Stimulated activated naive CD4-positive, alpha-beta T cell (primary cell): ENCODE results near the gene LLGL1.
A peak's percentile ranks its signal among the peaks of the same experiment; 100 is the strongest.
"Not testable (repeated sequence)": the region's sequence is repeated elsewhere in the genome, so short reads cannot be mapped to it uniquely, and the experiment has no call there.

Experiments
- DNase-seq, 6 experiments: peaks; one replicate each; lab custom pipeline; 2025; lab: John Stamatoyannopoulos, UW

Gene LLGL1

GRCh38 chr17:18194394-18194793, 31.0 kb upstream of the LLGL1 start:
- no peak for DNase-seq

DNA sequence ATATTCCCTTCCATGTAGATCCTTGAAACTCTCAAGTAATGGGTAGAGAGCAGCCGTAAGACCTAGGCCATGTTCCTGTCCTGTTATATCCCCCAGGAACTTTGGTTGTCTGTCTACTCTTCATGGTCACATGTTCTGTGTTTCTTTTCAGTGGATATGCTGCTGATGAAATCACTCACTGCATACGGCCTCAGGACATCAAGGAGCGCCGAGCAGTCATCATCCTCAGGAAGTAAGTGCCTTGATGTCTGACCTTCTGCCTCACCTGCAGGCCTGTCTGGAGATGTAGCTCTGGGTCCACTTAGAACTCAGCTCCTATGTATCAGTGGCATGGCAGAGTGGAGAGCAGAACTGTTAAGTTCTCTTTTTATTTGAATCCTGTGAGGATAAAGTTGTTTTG, 30.6 kb upstream of the LLGL1 start:
- DNase-seq: no peak

DNA sequence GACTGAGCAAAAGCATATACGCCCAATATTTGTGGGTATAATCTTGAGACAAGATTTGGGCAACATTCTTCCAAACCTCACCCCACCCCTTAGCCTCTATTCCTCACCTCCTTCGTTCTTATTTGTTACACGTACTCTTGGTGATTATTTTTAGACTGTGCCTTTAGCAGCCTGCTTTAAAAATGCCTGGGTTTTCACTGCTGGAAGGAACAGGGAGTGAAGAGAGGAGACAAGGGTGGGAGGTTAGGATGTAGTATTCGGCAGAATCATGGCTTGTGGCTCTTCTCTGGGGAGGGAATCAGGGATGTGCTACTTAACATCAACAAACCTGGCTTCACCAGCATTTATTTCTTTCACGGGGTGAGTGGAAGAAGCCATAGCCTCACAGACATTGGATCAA, 30.2 kb upstream of the LLGL1 start:
- DNase-seq: no peak

DNA sequence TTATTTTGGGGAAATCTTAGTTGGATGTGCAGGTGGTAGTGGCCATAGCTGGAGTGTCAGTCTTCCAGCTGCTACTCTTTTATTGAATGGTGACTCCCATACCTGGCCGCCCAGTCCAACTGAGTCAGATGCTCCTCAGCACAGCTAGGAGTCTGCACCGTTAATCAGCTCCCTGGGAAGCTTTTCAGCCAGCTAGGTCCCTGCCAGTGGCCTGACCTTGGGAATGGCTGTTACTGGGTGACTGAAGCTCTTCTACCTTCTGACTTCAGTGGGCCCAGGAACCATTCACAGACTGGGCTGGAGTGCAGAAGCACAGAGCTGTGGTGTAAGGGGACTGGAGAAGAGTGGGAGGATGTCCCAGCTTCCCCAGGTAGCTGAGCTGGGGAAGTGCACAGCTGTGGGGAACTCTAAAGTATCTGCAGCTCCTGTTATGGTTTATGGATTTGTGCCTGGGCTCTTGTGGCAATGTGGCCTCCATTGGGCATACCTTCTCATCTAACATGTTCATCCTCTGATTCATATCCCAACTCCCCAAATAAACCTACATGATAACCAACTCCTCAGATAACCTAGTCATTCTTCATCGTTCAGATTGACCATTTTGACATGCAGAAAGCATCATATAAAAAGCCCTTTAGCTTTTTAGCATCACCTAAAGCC, 27.8 kb upstream of the LLGL1 start:
- no peak for DNase-seq

DNA sequence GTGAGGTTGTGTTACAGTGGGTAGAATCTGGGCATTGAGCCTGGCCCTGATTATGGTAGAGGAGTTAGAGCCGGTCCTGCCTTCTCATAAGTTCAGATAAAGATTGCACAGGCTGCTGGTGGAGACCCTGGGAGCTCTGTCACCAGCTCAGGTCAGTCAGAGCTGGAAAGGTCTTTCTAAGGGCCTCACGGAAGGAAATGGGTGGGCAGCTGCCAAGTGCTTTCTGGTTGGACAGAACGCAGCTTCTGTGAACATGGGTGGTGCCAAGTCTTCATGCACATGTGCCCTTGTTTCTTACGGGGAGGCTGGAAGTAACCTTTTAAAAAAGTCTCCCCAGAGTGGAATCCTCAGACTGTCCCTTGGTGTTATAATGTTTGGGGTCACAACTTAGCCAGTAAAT, 26.9 kb upstream of the LLGL1 start:
- no peak for DNase-seq

- no peak for DNase-seq
Measured at GRCh38 chr17:18201108-18201507, 24.3 kb upstream of the LLGL1 start.

- DNase-seq: no peak
Measured at GRCh38 chr17:18203308-18203707, 22.1 kb upstream of the LLGL1 start.

DNA sequence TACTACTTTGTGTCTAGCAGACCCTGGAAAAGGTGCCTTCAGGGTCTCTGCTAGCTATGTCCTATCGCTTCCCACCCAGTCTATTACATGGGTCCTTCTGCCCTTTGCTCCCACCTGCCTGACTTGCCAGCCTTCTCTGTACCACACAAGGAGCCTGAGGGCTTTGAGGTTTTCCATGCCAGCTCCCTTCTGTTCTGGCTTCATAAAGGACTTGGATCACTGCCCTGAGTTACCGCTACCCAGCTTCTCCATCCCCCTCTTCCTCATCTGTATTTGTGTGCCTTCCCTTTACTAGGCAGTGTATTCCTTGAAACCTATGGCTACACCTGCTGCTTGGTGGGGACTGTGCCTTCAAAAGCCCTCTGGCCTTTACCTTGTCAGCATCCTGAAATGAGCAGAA, 19.6 kb upstream of the LLGL1 start:
- no peak for DNase-seq

DNA sequence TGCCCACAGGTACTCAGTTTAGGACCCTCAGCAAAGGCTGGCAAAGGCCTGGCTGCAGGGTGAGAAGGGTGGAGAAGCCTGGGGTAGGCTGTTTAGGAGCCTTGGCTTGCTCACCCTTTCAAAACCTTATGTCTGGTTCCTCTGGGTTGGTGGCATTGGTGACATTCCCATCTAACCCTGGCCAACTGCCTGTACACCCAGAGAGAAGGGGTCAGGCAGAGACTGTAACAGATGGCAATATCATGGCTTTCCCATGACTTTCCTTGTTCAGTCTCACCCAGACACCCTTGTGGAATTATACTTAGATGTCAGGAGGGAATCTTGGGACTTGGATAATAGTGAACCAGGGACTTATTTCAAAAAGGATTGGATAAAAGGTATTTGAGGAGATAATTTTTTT, 18.5 kb upstream of the LLGL1 start:
- no peak for DNase-seq

GRCh38 chr17:18208092-18208491, 17.3 kb upstream of the LLGL1 start:
- DNase-seq: no peak

GRCh38 chr17:18213666-18214270, 11.7 kb upstream of the LLGL1 start:
- DNase-seq: no peak

GRCh38 chr17:18216906-18217305, 8.5 kb upstream of the LLGL1 start:
- not testable (repeated sequence) for DNase-seq

- DNase-seq: peak; percentile 26 to 66 (median 53)
Measured at GRCh38 chr17:18217412-18218015, 7.9 kb upstream of the LLGL1 start.

- no peak for DNase-seq
Measured at GRCh38 chr17:18218756-18219415, 6.5 kb upstream of the LLGL1 start.

- DNase-seq: no peak
Measured at GRCh38 chr17:18224053-18224386, 1.4 kb upstream of the LLGL1 start.

DNA sequence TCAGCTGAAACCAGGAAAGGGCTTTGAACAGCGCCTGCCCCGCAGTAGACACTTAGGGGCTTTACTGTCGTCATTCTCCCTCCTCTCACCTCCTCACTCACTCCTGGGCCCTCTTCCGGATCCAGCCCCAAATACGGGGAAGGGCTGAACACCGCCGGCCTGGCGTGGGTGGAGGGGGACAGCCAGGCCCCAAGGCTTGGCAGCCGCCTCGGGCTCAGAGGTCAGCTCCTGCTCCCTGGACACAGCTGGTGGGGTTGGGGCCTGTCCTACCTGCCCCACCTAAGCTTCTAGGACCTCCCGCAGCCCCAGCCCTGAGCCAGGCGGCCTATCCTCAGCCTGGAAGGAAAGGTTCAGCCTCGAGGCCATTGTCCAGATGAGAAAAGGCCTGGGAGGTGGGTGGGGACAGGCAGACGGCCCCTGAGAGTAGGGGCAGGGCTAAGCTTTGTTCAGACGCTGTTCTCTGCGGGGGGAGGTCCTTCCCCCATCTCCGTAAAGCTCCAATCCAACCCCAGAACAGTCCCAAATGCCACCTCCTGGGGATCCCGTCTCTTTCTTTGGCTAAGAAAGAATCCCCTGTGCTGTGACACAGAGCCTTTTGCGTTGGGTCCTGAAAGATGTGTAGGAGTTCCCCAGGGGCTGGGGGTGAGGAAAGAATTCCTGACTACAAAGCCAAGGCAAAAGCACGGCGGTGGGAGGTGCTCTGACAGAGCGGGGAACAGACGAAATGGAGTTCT, 881 bp upstream of the LLGL1 start:
- no peak for DNase-seq

DNA sequence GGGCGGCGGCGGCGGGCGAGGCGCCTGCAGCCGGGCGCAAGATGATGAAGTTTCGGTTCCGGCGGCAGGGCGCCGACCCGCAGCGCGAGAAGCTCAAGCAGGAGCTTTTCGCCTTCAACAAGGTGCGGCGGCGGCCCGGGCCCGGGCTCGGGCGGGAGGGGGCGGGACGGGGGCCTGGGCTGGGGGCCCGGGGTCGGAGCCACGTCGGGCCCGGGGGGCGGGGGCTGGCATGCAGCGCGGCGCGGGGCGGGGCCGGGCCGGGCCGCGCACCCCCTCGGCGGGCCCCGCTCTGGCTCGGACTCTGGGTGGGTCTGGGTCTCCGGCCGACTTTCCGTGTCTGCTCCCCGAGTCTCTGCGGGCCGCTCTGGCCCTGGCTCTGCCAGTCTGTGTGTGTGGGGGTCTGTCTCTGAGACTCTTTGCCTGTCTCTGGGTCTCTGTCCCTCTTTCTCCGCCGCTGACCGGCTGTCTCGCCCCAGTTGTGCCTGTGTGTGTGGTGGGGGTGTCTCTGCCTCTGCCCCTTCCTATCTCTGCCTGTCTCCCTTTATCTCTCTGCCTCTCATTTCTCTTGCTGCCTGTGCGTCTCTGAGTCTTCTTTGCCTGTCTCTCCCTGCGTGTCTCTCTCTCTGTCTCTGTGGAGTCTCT, 328 bp downstream of the LLGL1 start:
- peak in 3 of 6 experiments; percentile 19 to 68 (median 47) for DNase-seq

DNA sequence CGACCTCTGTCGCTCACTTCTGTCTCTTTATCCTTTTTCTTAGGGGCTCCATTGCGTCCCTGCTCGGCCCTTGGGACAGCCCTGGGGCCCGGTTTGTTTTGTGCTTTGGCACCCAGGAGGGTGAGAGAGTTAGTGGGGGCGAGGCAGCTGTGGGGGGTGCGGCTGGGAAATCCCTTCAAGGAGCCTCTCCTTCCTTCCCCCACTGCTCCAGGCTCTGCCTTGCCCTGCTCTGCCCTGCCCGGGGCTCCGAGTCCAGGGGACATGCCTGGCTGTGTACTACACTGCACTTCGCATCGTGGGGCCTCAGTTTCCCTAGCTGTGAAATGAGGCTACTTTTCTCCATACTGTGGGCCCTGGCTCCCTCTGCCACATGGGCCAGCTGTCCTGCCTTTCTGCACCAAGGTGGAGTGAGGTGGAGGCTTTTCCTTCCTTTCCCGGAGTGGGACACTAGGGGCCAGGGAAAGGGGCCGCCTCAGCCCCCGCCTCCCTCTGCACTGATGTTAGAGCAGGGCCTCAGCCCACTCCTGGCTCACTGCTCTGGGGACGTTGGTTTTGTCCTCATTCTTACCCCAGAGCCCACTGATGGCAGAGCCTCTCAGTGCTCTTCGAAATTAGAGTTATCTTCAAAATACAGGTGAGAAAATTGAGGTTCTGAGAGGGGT, 980 bp downstream of the LLGL1 start:
- DNase-seq: no peak

DNA sequence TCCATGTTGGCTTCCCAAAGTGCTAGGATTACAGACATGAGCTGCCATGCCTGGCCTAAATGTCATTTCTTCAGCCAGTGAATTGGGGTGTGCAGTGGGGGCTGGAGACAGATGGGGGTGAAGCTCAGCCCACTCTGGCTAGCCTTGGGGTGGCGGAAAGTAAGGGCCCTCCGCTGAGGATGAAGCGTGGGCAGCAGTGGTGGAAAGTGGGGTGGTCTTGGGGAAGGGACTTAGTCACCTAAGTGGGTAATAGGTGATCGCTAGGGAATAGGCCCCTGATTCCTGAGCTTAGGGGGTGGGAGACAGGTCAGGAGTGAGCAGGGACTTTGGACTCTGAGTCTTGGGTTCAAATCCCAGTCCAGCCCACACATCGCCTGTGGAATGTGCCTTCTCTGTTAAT, 2.2 kb downstream of the LLGL1 start:
- DNase-seq: no peak

- DNase-seq: no peak
Measured at GRCh38 chr17:18228176-18228682, 2.8 kb downstream of the LLGL1 start.

- no peak for DNase-seq
Measured at GRCh38 chr17:18229254-18229653, 3.8 kb downstream of the LLGL1 start.
